ENCODE results near the gene WBP1L.
"Not testable (repeated sequence)": the region's sequence is repeated elsewhere in the genome, so short reads cannot be mapped to it uniquely, and the experiment has no call there.

WBP1L gene

DNA sequence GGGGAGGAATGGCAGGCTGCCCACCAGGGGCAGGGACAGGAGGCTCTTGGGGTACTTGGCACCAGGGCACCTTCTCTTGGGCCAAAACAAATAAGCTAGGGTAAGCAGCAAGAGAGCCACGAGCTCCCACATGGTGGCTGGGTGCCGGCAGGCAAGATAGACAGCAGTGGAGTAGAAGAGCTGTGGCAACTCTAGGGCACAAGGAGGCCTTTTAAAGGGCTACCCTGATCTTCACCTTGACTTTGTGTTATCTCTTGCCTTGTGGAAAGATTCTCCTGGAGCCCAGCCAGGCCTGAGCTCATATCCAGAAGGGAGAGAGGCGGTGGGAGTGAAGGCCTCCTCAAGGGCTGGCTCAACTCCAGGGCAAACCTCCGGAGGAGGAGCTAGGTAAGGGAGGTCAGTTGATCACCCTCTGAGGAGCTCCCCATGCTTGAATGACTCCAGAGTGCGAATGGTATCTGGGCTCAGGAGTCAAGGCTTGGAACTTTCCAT is 93.5 kb downstream of the WBP1L start, which contains the start of gene CYP17A1:
Gene CYP17A1, minus strand, starts transcription at position 184 of the 492 bp plus-strand sequence. Its CDS starts 52 bp downstream, at position 132.
- TF ChIP-seq, protein P1, sequence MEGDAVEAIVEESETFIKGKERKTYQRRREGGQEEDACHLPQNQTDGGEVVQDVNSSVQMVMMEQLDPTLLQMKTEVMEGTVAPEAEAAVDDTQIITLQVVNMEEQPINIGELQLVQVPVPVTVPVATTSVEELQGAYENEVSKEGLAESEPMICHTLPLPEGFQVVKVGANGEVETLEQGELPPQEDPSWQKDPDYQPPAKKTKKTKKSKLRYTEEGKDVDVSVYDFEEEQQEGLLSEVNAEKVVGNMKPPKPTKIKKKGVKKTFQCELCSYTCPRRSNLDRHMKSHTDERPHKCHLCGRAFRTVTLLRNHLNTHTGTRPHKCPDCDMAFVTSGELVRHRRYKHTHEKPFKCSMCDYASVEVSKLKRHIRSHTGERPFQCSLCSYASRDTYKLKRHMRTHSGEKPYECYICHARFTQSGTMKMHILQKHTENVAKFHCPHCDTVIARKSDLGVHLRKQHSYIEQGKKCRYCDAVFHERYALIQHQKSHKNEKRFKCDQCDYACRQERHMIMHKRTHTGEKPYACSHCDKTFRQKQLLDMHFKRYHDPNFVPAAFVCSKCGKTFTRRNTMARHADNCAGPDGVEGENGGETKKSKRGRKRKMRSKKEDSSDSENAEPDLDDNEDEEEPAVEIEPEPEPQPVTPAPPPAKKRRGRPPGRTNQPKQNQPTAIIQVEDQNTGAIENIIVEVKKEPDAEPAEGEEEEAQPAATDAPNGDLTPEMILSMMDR (IDR thresholded peaks at IDR 0.05; ENCODE audit: control insufficient read depth, extremely low read depth, insufficient read depth): no peak
- DNase-seq (ENCODE audit: low read depth): no peak
- H3K4me3 ChIP-seq (ENCODE audit: low read depth, low read length): no peak within 1 kb of the TSS

DNA sequence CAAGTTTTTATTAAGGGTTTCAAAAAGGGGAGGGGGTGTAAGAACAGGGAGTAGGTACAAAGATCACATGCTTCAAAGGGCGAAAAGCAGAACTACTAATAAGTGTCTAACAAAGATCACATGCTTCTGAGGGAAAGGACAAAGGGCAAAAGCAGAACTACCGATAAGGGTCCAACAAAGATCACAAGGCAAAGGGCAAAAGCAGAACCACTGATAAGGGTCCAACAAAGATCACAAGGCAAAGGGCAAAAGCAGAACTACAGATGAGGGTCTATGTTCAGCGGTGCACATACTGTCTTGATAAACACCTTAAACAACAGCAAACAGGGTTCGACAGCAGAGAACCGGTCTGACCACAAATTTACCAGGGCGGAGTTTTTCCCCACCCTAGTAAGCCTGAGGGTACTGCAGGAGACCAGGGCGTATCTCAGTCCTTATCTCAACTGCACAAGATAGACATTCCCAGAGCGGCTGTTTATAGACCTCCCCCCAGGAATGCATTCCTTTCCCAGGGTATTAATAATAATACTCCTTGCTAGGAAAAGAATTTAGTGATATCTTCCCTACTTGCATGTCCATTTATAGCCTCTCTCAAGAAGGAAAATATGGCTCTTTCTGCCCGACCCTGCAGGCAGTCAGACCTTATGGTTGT is 94.7 kb downstream of the WBP1L start:
- DNase-seq (ENCODE audit: low read depth); H3K4me3 ChIP-seq (ENCODE audit: low read depth, low read length): not testable (repeated sequence)

DNA sequence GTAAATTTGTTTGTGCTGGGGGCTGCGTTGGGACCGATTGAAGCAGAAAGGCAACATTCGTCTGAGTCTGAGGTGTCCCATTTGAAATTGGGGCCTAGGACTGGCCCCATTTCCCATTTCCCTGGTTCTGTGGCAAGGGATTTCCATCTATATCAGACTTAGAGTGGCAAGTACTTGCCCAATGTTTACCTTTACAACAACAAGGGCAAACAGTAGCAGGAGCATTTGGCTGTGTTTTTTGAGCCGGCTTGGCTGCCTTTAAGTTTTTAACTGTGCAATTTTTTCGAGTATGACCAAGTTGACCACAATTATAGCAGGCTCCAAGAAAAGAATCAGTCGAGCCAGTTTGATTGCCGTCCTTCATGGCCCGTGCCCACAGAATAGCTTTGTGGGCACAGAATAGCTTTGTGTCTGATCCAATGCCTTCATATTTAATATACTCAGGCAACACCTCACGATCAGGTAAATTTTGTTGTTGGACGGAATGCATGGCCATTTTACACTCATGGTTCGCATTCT is 98.1 kb downstream of the WBP1L start:
- no peak overlapping the region for H3K4me3 ChIP-seq (ENCODE audit: low read depth, low read length)
- DNase-seq (ENCODE audit: low read depth): peak; percentile 14
- TF ChIP-seq, protein P1 (IDR thresholded peaks at IDR 0.05; ENCODE audit: control insufficient read depth, extremely low read depth, insufficient read depth): no peak

DNA sequence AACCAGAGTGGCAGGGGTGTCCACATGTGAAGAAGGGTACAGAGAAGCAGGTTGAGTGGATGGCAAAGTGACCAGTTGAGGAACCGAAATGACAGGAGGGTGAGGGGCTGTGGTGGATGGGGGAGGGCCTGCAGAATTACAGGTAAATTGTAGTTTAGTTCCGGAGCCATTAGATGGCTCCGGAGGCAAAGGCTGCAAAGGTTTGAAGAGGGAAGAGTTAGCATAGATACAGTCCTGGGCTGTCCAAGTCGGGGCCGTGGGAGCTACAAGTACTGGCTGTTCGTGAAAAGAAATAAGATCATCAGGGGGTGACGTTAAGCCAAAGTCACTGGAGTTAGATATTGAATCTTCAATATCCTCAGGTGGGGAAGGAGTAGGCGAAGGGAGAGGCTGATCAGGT is 99.4 kb downstream of the WBP1L start:
- not testable (repeated sequence) for DNase-seq (ENCODE audit: low read depth); H3K4me3 ChIP-seq (ENCODE audit: low read depth, low read length)
- TF ChIP-seq, protein P1 (IDR thresholded peaks at IDR 0.05; ENCODE audit: control insufficient read depth, extremely low read depth, insufficient read depth): 0 out of 2 replicates have a peak, but pooled peaks have one; percentile 8

DNA sequence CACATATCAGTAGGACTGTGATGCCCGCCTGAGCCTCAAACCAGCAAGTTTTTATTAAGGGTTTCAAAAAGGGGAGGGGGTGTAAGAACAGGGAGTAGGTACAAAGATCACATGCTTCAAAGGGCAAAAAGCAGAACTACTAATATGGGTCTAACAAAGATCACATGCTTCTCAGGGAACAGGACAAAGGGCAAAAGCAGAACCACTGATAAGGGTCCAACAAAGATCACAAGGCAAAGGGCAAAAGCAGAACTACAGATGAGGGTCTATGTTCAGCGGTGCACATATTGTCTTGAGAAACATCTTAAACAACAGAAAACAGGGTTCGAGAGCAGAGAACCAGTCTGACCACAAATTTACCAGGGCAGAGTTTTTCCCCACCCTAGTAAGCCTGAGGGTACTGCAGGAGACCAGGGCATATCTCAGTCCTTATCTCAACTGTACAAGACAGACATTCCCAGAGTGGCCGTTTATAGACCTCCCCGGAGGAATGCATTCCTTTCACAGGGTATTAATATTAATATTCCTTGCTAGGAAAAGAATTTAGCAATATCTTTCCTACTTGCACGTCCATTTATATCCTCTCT is 100.5 kb downstream of the WBP1L start:
- H3K4me3 ChIP-seq (ENCODE audit: low read depth, low read length); DNase-seq (ENCODE audit: low read depth): not testable (repeated sequence)

DNA sequence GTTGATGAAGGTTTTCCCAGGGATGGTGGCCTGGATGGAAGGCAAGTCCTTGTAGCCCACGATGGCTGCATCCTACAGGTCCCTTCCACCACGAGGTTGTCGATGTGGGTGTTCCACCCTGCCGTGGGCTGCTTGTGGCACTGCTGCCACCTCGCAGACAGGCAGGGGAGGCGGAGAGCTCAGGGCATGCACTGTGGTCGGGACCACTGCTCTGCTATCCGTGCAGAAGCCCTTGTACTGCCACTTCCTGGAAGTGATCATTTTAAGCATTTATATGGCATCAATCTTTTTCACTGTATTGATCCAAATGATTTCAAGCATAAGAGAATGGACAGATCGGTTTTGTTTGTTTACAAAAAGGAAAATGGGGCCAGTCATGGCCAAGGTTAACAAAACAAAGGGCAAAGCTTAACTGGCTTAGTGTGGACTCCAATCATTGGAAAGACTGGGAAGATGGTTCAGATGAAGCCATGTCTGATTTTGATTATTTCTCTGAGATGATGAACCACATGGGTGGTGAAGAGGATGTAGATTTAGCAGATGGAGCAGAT is 101.7 kb downstream of the WBP1L start:
- TF ChIP-seq, protein P1 (IDR thresholded peaks at IDR 0.05; ENCODE audit: control insufficient read depth, extremely low read depth, insufficient read depth): no peak
- H3K4me3 ChIP-seq (ENCODE audit: low read depth, low read length): no peak overlapping the region
- no peak for DNase-seq (ENCODE audit: low read depth)

DNA sequence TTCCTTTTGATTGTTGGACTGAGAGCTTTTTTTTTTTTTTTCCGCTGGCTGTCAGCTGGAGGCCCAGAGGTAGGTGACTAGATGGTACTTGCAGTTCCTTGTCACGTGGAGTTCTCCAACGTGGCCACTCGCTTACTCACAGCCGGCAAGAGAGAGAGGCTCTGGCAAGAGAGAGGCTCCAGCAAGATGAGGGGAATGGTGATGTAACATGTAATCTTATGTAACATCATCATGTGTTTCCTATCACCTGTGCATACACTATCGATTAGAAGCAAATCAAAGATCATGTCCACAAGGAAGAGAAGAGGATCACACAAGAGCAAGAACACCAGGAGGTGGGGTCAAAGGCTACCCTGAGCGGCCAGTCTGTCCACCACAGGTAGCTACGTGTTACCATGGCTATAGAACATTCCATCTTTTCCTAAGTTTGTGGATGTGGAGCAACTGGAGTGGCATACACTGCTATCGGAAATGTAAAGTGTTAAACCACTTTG is 106.3 kb downstream of the WBP1L start:
- H3K4me3 ChIP-seq (ENCODE audit: low read depth, low read length): no peak overlapping the region
- TF ChIP-seq, protein P1 (IDR thresholded peaks at IDR 0.05; ENCODE audit: control insufficient read depth, extremely low read depth, insufficient read depth): no peak
- DNase-seq (ENCODE audit: low read depth): no peak

DNA sequence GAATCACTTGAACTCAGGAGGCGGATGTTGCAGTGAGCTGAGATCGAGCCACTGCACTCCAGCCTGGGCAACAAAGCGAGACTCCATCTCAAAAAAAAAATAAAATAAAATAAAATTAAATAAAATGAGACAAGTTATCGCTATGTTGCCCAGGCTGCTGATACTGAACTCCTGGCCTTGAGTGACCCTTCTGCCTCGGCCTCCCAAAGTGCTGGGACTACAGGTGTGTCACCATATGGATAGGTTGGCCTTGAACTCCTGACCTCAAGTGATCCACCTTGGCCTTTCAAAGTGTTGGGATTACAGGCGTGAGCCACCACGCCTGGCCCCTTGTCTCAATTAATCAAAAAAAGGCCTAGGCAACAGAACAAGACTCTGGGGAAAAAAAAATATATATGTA is 109.5 kb downstream of the WBP1L start:
- H3K4me3 ChIP-seq (ENCODE audit: low read depth, low read length); DNase-seq (ENCODE audit: low read depth): not testable (repeated sequence)

DNA sequence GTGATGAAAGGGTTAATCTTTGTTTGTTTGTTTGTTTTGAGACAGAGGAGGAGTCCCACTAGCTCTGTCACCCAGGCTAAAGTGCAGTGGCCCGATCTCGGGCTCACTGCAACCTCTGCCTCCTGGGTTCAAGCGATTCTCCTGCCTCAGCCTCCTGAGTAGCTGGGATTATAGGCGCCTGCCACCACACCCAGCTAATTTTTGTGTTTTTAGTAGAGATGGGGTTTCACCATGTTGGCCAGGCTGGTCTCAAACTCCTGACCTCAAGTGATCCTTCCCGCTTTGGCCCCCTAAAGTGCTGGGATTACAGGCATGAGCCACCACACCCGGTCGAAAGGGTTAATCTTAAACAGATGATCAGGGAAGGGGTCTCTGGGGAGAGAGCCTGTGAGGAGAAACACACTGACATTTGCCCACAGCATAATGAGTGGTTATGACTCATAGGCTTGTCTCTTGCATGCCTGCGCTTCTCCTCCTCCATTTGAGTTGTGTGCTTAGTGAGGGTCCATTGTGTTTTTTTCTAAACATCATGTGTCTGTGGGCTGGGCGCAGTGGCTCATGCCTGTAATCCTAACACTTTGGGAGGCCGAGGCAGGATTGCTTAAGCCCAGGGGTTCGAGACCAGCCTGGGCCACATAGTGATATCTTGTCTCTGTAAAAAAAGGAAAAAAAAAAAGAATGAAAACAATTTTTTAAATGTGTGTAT is 112.1 kb downstream of the WBP1L start:
- not testable (repeated sequence) for DNase-seq (ENCODE audit: low read depth); H3K4me3 ChIP-seq (ENCODE audit: low read depth, low read length)
